OCI-LY7 (cell line): Measurements from ENCODE around the gene GLG1.
"Not testable (repeated sequence)": the region's sequence is repeated elsewhere in the genome, so short reads cannot be mapped to it uniquely, and the experiment has no call there.

Experiments used
- EZH2phosphoT487 ChIP-seq: fragments of 200-600 bp; sonication (generic); IDR thresholded peaks from 2 replicates; pipeline ENCODE4 v1.6.1; 2018; ENCODE audit warnings: low read depth, borderline replicate concordance, mild to moderate bottlenecking, mixed run types, antibody characterized with exemption, low read length, moderate library complexity, mixed read lengths
- TF ChIP-seq, protein P1 (sequence below): fragments of 200-600 bp; sonication (generic); conservative IDR thresholded peaks from 2 replicates; pipeline ENCODE4 v1.5.1; 2014; ENCODE audit warnings: mild to moderate bottlenecking, antibody characterized with exemption, low read length, moderate library complexity, mixed read lengths

GRCh38 chr16:74538801-74539200 lies 68.1 kb downstream of the GLG1 start:
- TF ChIP-seq, protein P1, sequence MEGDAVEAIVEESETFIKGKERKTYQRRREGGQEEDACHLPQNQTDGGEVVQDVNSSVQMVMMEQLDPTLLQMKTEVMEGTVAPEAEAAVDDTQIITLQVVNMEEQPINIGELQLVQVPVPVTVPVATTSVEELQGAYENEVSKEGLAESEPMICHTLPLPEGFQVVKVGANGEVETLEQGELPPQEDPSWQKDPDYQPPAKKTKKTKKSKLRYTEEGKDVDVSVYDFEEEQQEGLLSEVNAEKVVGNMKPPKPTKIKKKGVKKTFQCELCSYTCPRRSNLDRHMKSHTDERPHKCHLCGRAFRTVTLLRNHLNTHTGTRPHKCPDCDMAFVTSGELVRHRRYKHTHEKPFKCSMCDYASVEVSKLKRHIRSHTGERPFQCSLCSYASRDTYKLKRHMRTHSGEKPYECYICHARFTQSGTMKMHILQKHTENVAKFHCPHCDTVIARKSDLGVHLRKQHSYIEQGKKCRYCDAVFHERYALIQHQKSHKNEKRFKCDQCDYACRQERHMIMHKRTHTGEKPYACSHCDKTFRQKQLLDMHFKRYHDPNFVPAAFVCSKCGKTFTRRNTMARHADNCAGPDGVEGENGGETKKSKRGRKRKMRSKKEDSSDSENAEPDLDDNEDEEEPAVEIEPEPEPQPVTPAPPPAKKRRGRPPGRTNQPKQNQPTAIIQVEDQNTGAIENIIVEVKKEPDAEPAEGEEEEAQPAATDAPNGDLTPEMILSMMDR: not testable (repeated sequence)
- not testable (repeated sequence) for TF ChIP-seq EZH2phosphoT487
